Body of pancreas (tissue), 4 donors: Measurements from ENCODE around the gene FLII. TPM values are rescaled to one million over a fixed set of nuclear protein-coding genes. Genes with fewer than 3 reads are reported as not detected.

Source experiments
- ATAC-seq: fragments of 150-250 bp; one replicate; pipeline ENCODE4 v1.9.1; 2016
- DNase-seq, 4 donors: peaks; one replicate each; pipeline ENCODE4 v3.0.0-alpha.2; 2019
- H3K27ac ChIP-seq, 4 donors: fragments of 200-600 bp; sonication (generic); 1 replicate in 3 of 4; 2 replicates in 1 of 4; pipeline versions ENCODE4 v1.5.1 to v1.6.1; 2016 to 2019; ENCODE audit warnings: mild to moderate bottlenecking in 1 of 4, mixed read lengths in 1 of 4, moderate library complexity in 1 of 4
- H3K27me3 ChIP-seq, 2 donors: fragments of 200-600 bp; sonication (generic); one replicate each; pipeline ENCODE4 v1.6.0; 2016; ENCODE audit warnings: mild to moderate bottlenecking in 1 of 2
- H3K36me3 ChIP-seq, 2 donors: fragments of 200-600 bp; sonication (generic); replicated peaks in 1 of 2; 2 replicates each; pipeline ENCODE4 v1.5.1; 2016; ENCODE audit warnings: low read depth in 2 of 2; ENCODE audit not compliant: insufficient read depth in 1 of 2
- H3K4me1 ChIP-seq: fragments of 200-600 bp; sonication (generic); one replicate; pipeline ENCODE4 v1.6.0; 2016
- H3K4me3 ChIP-seq, 2 donors: fragments of 200-600 bp; sonication (generic); 1 replicate in 1 of 2; 2 replicates in 1 of 2; pipeline ENCODE4 v1.5.1; 2016 to 2019
- H3K9me3 ChIP-seq, 3 donors: fragments of 200-600 bp; sonication (generic); 1 replicate in 2 of 3; 2 replicates in 1 of 3; pipeline ENCODE4 v1.5.1; 2016
- POLR2A ChIP-seq, 3 donors: fragments of 450-650 bp; IDR thresholded peaks; one replicate each; pipeline ENCODE4 v1.6.1; 2016; ENCODE audit warnings: antibody characterized with exemption in 3 of 3, mild to moderate bottlenecking in 2 of 3
- whole genome bisulfite sequencing, 2 donors: methylation state at CpG; one replicate each; pipeline ENCODE4 v1.1.5; 2017; 5-methylcytosine and 5-hydroxymethylcytosine counted together
- intact Hi-C: fragments of 100-400 bp; cut with DNase I; formaldehyde crosslinking; loops from one replicate; pipeline ENCODE4 v1.15.1; 2023
- total RNA-seq, 2 donors: library from RNA; depleted of rRNA; stranded (reverse); fragments of >200 nt; gene quantifications; one replicate each; pipeline ENCODE4 v1.1.0, GENCODE V29; 2016
- TF ChIP-seq, protein P1 (sequence below), 7 experiments: fragments of 450-650 bp in 4 of 7; fragments of 200-600 bp in 3 of 7; sonication (generic) in 3 of 7; IDR thresholded peaks; one replicate each; pipeline ENCODE4 v1.5.1; 2016 to 2019; ENCODE audit warnings: antibody characterized with exemption in 7 of 7

Gene FLII
- total RNA-seq, 2 donors from 2014 or later: 154 to 173 TPM

DNA sequence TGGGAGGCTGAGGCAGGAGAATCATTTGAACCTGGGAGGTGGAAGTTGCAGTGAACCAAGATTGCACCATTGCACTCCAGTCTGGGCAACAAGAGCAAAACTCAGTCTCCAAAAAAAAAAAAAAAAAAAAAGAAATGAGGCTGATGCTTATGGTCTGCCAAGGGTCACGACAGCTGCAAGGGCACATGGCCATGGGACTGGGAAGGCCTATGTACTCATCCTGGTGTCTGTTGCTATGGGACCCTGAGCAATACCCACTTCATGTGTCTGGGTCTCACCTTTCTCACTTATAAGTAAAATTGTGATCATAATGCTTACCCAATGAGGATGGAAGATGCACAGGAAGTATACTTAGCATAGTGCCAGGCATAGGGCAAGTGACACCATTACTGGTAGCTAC is 18.5 kb upstream of the FLII start:
- Histone ChIP-seq H3K9me3 (no peaks in the 10 kb centered on the region), H3K27me3 (no peaks in the 10 kb centered on the region), H3K27ac (no peak overlapping the region), H3K36me3 (peaks cover 13 to 34% of the 10 kb centered on the region in 2 donors), H3K4me3 (no peak overlapping the region), H3K4me1 (no peaks in the 10 kb centered on the region)
- ATAC-seq: no peak
- WGBS, 2 donors: 82 to 90% methylated on average over 1 of the region's 1 CpG
- intact Hi-C loops: no loop called here
- DNase-seq: no peak
- TF ChIP-seq POLR2A (IDR thresholded peaks at IDR 0.05): no peak
- TF ChIP-seq, protein P1, sequence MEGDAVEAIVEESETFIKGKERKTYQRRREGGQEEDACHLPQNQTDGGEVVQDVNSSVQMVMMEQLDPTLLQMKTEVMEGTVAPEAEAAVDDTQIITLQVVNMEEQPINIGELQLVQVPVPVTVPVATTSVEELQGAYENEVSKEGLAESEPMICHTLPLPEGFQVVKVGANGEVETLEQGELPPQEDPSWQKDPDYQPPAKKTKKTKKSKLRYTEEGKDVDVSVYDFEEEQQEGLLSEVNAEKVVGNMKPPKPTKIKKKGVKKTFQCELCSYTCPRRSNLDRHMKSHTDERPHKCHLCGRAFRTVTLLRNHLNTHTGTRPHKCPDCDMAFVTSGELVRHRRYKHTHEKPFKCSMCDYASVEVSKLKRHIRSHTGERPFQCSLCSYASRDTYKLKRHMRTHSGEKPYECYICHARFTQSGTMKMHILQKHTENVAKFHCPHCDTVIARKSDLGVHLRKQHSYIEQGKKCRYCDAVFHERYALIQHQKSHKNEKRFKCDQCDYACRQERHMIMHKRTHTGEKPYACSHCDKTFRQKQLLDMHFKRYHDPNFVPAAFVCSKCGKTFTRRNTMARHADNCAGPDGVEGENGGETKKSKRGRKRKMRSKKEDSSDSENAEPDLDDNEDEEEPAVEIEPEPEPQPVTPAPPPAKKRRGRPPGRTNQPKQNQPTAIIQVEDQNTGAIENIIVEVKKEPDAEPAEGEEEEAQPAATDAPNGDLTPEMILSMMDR (IDR thresholded peaks at IDR 0.05): no peak

DNA sequence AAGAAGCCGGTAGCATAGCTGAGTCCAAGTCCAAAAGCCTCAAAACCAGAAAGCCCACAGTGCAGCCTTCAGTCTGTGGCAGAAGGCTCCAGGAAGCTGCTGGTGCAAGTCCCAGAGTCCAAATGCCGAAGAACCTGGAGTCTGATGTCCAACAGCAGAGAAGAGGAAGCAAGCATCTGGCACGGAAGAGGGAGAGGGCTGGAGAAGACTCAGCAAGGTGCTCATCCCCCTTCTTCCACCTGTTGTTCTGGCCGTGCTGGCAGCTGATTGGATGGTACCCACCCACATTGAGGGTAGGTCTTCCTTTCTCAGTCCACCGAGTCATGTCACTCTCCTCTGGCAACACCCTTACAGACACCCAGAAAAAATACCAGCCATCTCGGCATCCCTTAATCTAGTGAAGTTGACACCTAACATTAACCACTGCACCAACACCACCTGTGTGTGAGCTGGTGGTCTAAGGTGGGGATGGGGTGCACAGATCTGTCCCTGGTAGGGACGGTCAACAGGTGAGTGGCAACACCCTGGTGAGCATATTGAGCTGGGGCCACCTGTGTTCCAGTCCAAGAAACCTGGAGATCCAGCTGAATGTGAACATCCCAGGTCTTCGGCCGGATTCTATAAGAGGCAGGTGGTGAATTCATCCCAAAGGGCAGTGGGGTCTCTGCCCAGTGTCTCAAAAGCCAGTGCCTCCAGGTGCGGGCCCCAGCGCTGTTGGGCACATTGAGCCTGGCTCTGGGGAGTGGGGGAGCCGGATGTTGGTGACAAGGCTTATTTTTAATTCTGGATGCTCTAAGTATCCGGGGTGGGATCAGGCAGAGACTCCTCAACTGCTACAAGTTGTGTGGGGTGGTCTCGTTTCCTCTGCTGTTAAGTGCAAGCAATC is 11.8 kb upstream of the FLII start:
- intact Hi-C loops: no loop called here
- Histone ChIP-seq H3K36me3 (peaks cover 0 to 4% of the 10 kb centered on the region in 2 donors), H3K4me3 (no peak overlapping the region), H3K27ac (no peak overlapping the region), H3K4me1 (no peaks in the 10 kb centered on the region), H3K9me3 (no peaks in the 10 kb centered on the region), H3K27me3 (no peaks in the 10 kb centered on the region)
- no peak for DNase-seq
- ATAC-seq: no peak
- 80 to 85% methylated on average over 6 to 14 of the region's 14 CpGs for WGBS, 2 donors
- TF ChIP-seq, protein P1 (IDR thresholded peaks at IDR 0.05): no peak

DNA sequence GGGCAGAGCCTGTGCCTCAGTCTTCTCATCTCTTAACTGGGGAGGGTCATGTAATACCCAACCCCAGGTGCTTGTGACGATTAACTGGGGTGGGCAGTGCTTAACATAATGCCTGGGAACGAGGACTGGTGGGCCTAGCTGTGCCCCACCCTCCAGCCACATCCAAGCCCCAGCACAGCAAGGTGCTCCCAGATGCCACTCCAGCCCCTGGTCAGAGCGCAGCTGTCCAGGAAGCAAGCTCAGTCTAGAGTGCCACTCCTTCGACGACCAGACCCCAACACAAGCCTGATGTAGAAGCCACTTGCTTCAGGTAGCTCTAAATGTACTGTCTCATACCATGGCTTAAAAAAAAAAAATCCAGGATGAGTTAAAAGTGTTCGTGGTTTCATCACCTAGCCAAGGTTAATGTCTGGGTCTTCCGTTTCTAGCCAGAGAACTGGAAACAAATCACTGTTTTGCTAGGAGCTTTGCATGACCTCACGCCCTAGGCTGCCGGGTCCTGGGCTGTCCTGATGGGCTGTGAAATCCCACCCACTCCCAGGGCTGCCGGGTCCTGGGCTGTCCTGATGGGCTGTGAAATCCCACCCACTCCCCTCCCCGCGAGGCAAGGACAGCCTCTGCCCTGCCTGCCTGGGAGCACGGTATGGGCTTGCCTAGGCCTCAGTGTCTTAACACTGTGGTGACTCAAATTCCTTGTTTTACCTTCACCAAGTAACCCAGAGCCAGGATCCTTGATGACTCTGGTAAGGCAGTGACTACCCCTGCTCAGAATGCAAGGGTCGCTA is 9.6 kb upstream of the FLII start:
- Histone ChIP-seq H3K27ac (no peak overlapping the region), H3K4me3 (no peak overlapping the region), H3K36me3 (peaks cover 10% of the 10 kb centered on the region in 2 donors), H3K27me3 (no peaks in the 10 kb centered on the region), H3K9me3 (no peaks in the 10 kb centered on the region), H3K4me1 (peaks cover under 1% of the 10 kb centered on the region)
- DNase-seq (no peak), ATAC-seq (peak; percentile 14)
- 49% methylated on average over 12 to 14 of the region's 14 CpGs for WGBS, 2 donors
- no peak for TF ChIP-seq POLR2A (IDR thresholded peaks at IDR 0.05)
- TF ChIP-seq, protein P1 (IDR thresholded peaks at IDR 0.05): no peak
- intact Hi-C loops: no loop called here

DNA sequence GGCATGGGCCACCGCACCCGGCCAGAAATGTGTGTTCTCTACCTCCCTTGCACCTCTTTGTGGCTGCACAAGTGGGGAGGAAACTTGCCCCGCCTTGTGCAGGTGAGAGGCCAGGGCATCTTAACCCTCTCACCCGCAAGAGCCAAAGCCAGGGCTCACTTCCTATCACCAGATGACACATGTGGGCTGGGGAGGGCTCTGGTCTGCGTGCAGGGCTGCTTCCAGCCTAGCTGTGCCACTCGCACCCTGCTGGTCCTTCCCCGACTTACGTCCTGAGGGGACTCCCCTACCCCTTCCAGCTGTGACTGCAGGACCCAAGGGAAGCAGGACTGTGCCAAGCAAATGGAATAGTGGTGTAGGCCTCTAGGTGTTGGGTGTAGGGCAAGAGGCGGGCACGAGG is 8.8 kb upstream of the FLII start:
- Histone ChIP-seq H3K9me3 (no peaks in the 10 kb centered on the region), H3K27ac (no peak overlapping the region), H3K4me3 (no peak overlapping the region), H3K27me3 (no peaks in the 10 kb centered on the region), H3K4me1 (peaks cover 8% of the 10 kb centered on the region), H3K36me3 (peaks cover 10% of the 10 kb centered on the region in 2 donors)
- intact Hi-C loops: no loop called here
- no peak for ATAC-seq
- WGBS, 2 donors: 74 to 83% methylated on average over 9 to 10 of the region's 10 CpGs
- no peak for DNase-seq
- no peak for TF ChIP-seq POLR2A (IDR thresholded peaks at IDR 0.05)
- TF ChIP-seq, protein P1 (IDR thresholded peaks at IDR 0.05): no peak
